Stimulated activated CD8-positive, alpha-beta memory T cell treated with anti-CD3 and anti-CD28 coated beads, Interleukin-7, amount 100 ng/mL, for 4 hours (primary cell): ENCODE measurements around the gene GPR176.

Experiments
- DNase-seq, 2 donors: peaks; one replicate each; pipeline ENCODE4 v3.0.0-alpha.2; 2020; ENCODE audit warnings: low read depth in 2 of 2

The GPR176 gene

DNA sequence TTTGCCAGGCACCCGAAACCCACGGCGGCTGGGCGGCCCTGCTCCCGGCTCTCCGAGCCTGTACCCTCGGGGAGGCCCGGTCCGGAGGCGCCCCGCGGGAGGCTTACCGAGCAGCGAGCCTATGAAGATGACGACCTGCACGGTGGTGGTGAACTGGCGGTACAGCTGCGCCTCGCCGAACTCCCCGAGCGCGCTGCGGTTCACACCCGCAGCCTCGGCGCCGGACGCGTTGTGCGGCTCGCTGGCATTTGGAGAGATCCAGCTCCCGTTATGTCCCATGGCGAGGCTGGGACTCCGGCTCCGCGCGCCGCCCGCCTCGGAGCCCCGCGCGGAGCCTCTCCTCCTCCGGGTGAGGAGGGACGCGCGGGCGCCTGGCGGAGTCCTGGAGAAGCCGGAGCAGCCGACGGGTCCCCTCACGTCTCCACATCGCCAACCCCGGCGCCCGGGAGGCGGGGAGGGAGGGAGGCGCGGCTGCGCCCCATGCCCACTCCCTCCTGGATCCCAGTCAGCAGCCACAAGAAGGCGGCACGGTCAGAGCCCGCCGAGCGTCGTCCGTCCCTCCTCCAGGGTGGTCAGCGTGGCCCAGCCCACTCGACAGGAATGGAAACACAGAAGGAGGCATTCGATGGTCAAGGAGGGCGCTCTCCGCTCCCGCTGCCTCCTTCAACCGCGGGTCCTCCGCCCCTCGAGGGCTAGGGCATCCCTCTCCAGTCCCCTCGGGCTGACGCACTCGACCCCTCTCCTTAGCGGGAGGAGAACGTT is at the start of gene GPR176:
Gene GPR176 (minus strand): TSS at position 519 of the 762 bp plus-strand sequence. CDS start 240 bp downstream, at position 279.
- DNase-seq: peak in 1 of 2 donors; percentile 15

- DNase-seq: no peak
These were observed 48.9 kb upstream of the GPR176 start for GRCh38 chr15:39969002-39969394.

DNA sequence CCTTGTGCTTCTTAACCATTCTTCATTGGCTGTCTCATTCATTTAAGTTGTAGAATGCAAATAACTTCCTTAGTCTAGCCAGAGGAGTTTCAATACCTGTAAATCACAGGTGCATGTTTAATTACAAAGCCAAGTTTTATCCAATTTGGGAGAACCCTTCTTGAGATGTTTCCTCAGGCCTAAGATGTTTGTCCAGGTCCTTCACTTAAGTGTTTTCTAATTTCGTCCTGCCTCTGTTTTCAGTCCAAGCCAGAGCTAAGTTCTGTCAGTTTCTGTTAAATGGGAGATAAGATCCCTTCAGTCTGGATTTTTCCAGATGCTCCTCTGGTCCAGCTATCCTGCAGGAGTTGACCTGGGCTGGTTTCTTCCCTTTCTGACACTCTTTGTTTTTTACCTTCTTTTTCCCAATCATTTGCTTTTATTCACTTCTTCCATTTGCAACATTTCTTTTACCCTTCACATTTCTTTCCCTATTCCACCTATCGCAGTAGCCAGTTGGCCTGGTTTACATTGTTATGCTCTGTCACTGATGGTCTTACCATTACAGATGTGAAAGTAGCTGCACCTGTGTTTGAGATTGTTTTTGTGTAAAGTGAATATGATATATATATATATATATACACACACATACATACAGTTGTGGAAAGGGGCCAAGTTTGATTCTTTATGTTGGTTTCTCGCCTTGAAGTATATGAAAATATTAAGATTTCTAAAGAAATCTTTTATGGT is 48.4 kb upstream of the GPR176 start:
- DNase-seq: no peak

- no peak for DNase-seq
These were observed 46.5 kb upstream of the GPR176 start for GRCh38 chr15:39966521-39966920.

DNA sequence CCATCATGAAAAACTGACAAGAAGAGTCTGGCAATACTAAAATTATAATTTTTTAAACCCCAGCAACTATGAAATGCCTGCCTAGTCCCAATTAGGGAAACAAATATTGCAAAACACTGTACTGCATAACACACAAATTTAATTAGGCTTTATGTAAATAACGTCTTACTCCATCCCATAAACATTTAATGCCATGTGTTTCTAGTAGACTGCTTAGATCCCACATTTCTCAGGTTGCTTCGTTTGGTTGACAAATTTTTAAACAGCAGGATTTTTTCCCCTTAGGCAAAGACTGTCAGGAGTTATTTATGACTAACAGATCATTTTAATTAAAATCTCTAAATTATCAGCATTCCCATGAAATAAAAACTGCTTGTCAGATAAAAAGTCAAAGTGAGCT is 43.7 kb upstream of the GPR176 start:
- no peak for DNase-seq

DNA sequence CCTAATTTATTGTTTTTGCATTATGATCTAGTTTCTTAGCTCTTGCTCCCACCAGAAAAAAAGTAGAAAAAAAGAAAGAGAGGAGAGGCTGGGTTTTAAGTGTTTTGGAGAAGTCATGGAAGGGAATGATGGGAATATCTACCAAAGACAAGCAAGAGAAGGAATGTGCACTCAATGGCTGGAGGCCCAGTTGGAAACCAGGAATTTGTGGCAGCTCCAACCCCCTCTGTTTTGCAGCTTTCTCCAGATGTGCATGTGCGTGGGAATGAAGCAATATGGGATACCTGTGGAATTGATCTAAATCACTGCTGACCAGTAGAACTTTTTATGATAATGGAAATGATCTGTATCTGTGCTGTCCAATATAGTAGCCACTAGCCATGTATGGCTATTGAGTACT is 41.0 kb upstream of the GPR176 start:
- no peak for DNase-seq

DNA sequence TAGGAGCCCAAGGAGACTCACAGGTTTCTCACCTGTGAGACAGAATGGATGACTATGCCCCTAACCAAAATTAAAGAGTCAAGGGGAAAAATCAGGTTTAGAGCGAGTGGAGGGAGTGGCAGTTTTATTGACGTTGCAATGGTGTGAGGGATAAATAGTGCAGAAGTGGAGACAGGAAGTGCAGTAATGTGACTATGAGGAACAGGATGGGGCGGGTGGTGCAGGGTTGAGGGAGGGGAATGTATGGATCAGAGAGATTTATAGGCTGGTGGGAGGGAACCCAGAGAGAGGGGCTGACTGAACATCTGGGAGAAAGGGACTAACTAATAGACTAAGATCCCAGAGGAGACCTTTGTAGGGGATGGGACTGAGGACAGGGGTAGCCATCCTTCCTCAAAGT is 40.3 kb upstream of the GPR176 start:
- DNase-seq: no peak

- DNase-seq: no peak
These were observed 39.3 kb upstream of the GPR176 start for GRCh38 chr15:39959411-39959810.

DNA sequence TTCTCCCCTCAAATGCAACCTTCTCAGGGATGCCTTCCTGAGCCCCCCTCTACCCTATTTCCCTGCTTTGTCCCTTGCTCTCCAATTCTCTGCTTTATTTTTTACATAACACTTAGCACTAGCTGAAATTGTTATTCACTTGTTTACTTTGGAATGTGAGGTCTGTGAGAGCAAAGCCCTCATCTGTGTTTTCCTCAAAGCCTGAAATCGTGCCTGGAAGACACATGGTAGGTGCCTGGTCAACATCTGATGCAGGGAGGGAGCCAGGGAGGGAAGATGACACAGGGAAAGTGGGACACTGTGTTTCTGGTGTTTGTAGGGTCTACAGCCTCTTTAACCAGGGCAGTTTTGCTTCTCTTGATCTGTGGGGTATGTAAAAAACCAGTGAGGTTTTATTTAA is 37.4 kb upstream of the GPR176 start:
- DNase-seq: no peak

DNA sequence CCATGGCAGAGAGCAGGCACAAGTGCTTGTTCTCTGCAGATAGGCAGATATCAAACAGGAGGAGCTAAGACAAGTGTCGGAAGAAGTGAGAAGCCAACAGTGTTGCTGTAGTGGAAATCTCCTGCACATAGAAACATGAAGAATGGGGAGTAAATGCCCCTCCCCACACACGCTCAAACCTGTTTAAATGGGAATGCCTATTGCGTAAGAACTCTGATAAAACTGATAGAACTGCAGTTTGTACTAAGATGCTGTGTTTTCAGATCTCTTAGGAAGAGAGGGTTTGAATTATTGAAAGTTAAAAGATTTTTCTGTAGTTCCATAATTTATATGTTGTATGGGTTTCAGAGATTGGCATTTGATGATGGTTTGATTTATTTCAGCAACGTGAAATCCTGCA is 33.5 kb upstream of the GPR176 start:
- no peak for DNase-seq

DNA sequence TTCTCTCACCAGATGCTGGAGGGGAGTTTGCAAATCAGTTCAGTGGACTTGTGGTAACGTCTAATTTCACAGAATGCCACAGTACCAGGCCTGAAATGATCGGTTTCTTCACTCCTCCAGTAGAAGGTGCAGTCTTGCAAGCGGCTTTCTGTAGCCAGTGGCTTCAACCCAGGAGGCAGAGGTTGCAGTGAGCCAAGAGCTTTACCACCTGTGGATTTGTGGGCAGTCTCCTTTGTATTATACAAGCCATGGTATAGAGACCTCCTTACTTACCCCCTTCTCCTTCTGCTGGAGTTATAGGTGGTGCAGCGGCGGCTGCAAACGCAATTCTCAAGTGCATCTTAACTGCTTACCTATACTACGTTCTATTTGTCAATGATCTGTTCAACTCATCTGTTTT is 31.5 kb upstream of the GPR176 start:
- no peak for DNase-seq

GRCh38 chr15:39948817-39949216 is 28.8 kb upstream of the GPR176 start:
- no peak for DNase-seq

DNA sequence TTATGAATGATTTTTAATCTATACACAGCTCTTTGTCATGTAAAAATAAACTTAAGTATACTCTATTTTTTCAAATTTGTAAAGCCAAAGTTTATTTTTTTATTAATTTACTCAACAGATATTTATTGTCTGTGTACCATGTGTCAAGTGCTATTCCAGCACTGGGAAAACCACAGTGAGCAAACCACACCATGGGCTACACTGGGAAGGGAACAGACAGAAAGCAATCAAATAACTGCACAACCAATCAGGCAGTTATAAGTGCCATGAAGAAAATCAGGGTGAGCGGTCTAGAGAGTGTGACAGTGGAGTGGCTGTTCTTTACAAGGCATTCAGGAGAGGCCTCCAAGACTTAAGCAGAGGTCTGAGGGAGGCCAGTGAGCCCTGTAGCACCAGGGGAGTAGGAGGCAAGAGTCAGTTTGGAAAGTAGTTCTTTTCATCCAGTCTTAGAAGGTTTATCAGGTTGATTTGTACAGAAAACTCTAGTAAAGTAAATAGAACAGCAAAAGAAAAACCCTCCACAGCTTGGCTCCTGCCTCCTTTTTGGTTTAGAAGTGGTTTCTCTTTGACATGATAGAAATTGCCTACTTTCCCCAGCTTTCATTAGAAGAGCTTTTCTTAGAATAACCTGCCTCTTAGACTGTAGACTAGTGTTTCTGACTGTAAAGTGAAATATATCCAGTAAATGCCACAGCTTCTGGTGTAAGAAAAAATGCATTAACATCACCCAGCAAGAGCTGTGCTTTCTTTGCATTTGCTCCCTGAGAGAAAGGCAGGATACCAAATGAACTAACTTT is 27.5 kb upstream of the GPR176 start:
- no peak for DNase-seq

DNA sequence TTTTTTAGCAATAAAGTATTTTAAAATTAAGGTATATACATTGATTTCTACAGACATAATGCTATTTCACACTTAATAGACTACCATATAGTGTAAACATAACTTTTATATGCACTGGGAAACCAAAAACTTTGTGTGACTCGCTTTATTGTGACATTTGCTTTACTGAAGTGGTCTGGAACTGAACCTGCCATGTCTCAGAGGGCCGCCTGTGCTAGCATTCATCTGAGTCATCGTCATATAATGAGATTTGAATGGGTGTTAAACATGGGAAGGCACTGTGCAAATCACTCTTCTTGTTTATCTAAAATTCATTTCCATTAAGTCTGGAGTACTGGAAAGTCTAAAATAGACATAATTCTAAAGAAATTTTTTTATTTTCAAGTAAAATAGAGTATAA is 26.8 kb upstream of the GPR176 start:
- DNase-seq: no peak

GRCh38 chr15:39944726-39945125 is 24.7 kb upstream of the GPR176 start:
- no peak for DNase-seq

- no peak for DNase-seq
These were observed 22.7 kb upstream of the GPR176 start for GRCh38 chr15:39942753-39943150.

DNA sequence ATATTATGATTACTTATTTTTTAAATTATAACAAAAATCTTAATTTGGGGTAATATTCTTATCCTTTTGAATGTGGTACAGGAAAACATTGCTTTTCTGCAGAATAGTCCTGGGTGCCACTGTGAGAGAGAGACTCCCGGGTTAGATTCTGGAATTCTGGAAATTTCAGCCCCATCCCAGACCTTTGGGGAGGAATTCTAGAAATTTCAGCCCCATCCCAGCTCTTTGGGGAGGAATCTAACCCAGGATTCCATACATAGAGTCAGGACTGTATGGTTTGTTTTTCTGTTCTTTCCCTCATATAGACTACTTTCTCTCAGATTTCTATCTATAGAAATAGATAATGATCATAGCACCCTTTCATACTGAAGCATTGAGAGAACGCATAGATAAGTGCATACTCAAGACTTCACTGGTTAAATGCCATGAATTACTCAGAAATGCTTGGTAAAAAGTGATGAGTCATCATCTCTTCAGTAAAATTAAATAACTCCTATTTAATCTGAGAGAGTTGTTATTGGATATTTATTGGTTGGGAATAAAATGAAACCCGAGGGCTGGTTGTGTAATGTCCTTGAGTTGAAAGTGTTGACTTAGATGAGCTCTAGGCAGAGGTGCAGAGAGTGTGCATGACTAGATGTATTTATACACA is 22.2 kb upstream of the GPR176 start:
- no peak for DNase-seq

GRCh38 chr15:39939487-39940452 is 19.7 kb upstream of the GPR176 start:
- no peak for DNase-seq

- DNase-seq: no peak
These were observed 17.6 kb upstream of the GPR176 start for GRCh38 chr15:39937696-39938095.

- DNase-seq: no peak
These were observed 16.6 kb upstream of the GPR176 start for GRCh38 chr15:39936681-39937080.

DNA sequence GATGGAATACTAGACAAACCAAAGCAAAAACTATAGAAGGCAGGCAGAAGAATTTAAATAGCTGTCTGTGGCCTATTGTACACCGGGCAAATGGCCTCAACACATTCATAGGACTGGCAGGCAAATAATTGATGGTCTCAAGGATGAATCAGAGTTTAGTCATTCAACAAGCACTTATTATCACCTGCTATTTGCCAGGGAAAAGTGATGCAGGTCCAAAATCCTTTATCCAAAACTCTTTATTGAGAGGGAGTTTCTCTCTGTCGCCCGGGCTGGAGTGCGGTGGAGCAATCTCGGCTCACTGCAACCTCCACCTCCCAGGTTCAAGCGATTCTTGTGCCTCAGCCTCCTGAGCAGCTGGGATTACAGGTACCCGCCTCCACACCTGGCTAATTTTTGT is 16.1 kb upstream of the GPR176 start:
- no peak for DNase-seq
